Neural cell (in vitro differentiated cells): ENCODE data around the gene TBC1D24. TPM values are rescaled to one million over a fixed set of nuclear protein-coding genes. Genes with fewer than 3 reads are reported as not detected.

Experiments
- H2AFZ ChIP-seq: fragments of 200-600, 300-800 bp; sonication (generic), shearing (Covaris generic); 2 replicates; pipeline ENCODE4 v1.6.0; 2014; ENCODE audit warnings: low read depth, mild to moderate bottlenecking, antibody characterized with exemption, low read length, moderate library complexity
- H3F3A ChIP-seq: fragments of 200-600 bp; shearing (Covaris generic); 2 replicates; pipeline ENCODE4 v1.6.1; 2016; ENCODE audit warnings: mild to moderate bottlenecking, moderate library complexity, mixed read lengths, antibody characterized with exemption, low read length; ENCODE audit not compliant: insufficient read depth, poor library complexity, severe bottlenecking
- H3K27ac ChIP-seq: fragments of 200-600, 300-800 bp; sonication (generic), shearing (Covaris generic); 2 replicates; pipeline ENCODE4 v1.5.1; 2014; ENCODE audit warnings: mild to moderate bottlenecking, low read length, moderate library complexity
- H3K27me3 ChIP-seq: fragments of 300-800, 200-600 bp; sonication (generic), shearing (Covaris generic); 2 replicates; pipeline ENCODE4 v1.6.0; 2014; ENCODE audit warnings: mild to moderate bottlenecking, low read depth, low read length, moderate library complexity; ENCODE audit not compliant: insufficient read depth
- H3K36me3 ChIP-seq: fragments of 300-800, 200-600 bp; sonication (generic), shearing (Covaris generic); 2 replicates; pipeline ENCODE4 v1.5.1; 2014; ENCODE audit warnings: mild to moderate bottlenecking, antibody characterized with exemption, low read length, moderate library complexity; ENCODE audit not compliant: insufficient read depth
- H3K4me2 ChIP-seq: fragments of 300-800, 200-600 bp; sonication (generic), shearing (Covaris generic); 2 replicates; pipeline ENCODE4 v1.6.0; 2014; ENCODE audit warnings: mild to moderate bottlenecking, low read length
- H3K4me3 ChIP-seq: fragments of 300-800, 200-600 bp; sonication (generic), shearing (Covaris generic); 2 replicates; pipeline ENCODE4 v1.5.1; 2014; ENCODE audit warnings: mild to moderate bottlenecking, low read length, moderate library complexity
- H3K79me2 ChIP-seq: fragments of 200-600 bp; shearing (Covaris generic); replicated peaks from 2 replicates; pipeline ENCODE4 v1.6.0; 2014; ENCODE audit warnings: mild to moderate bottlenecking, low read length, moderate library complexity; ENCODE audit not compliant: insufficient read depth
- H3K9ac ChIP-seq: fragments of 300-800, 200-600 bp; sonication (generic), shearing (Covaris generic); 2 replicates; pipeline ENCODE4 v1.6.1; 2016; ENCODE audit warnings: mild to moderate bottlenecking, low read length, mixed read lengths
- H3K9me2 ChIP-seq: fragments of 200-600 bp; shearing (Covaris generic); 2 replicates; pipeline ENCODE4 v1.6.1; 2016; ENCODE audit warnings: mild to moderate bottlenecking, low read length, mixed read lengths; ENCODE audit not compliant: insufficient read depth
- H3K9me3 ChIP-seq: fragments of 200-600, 300-800 bp; sonication (generic), shearing (Covaris generic); 2 replicates; pipeline ENCODE4 v1.6.1; 2016; ENCODE audit warnings: mild to moderate bottlenecking, mixed run types, low read length, moderate library complexity, mixed read lengths
- H4K20me1 ChIP-seq: fragments of 200-600 bp; shearing (Covaris generic); 2 replicates; pipeline ENCODE4 v1.6.1; 2016; ENCODE audit warnings: mild to moderate bottlenecking, mixed run types; ENCODE audit not compliant: insufficient read depth
- CTCF ChIP-seq: fragments of 450-650 bp; IDR thresholded peaks from 2 replicates; pipeline ENCODE4 v1.5.1; 2014; ENCODE audit warnings: antibody characterized with exemption, mild to moderate bottlenecking, moderate library complexity; ENCODE audit not compliant: poor library complexity, severe bottlenecking
- EP300 ChIP-seq: fragments of 450-650 bp; conservative IDR thresholded peaks from 2 replicates; pipeline ENCODE4 v1.6.1; 2014; ENCODE audit warnings: antibody characterized with exemption, mild to moderate bottlenecking, moderate library complexity; ENCODE audit not compliant: poor library complexity, severe bottlenecking
- EZH2 ChIP-seq: fragments of 200-600, 300-800 bp; shearing (Covaris generic), sonication (generic); IDR thresholded peaks from 2 replicates; pipeline ENCODE4 v1.6.1; 2014; ENCODE audit warnings: antibody characterized with exemption, low read length, borderline replicate concordance, mild to moderate bottlenecking; ENCODE audit not compliant: insufficient read depth, poor library complexity, severe bottlenecking
- MXI1 ChIP-seq: fragments of 450-650 bp; conservative IDR thresholded peaks from 2 replicates; pipeline ENCODE4 v1.6.1; 2014; ENCODE audit warnings: antibody characterized with exemption, mild to moderate bottlenecking; ENCODE audit not compliant: poor library complexity, severe bottlenecking
- POLR2AphosphoS5 ChIP-seq: IDR thresholded peaks from 2 replicates; pipeline ENCODE4 v1.6.1; 2012
- RAD21 ChIP-seq: fragments of 450-650 bp; conservative IDR thresholded peaks from 2 replicates; pipeline ENCODE4 v1.6.1; 2014; ENCODE audit warnings: antibody characterized with exemption, mild to moderate bottlenecking, moderate library complexity
- REST ChIP-seq: IDR thresholded peaks from 2 replicates; pipeline ENCODE4 v1.6.1; 2012; ENCODE audit warnings: borderline replicate concordance
- SMC3 ChIP-seq: fragments of 450-650 bp; conservative IDR thresholded peaks from 2 replicates; pipeline ENCODE4 v1.6.1; 2014; ENCODE audit warnings: antibody characterized with exemption, mild to moderate bottlenecking, moderate library complexity; ENCODE audit not compliant: poor library complexity
- TAF1 ChIP-seq: IDR thresholded peaks from 2 replicates; pipeline ENCODE4 v1.6.1; 2012; ENCODE audit warnings: low read depth
- polyA plus RNA-seq: library from polyadenylated mRNA; depleted of rRNA; stranded (reverse); fragments of >200 nt; gene quantifications from 2 replicates; pipeline ENCODE4 v1.2.3, GENCODE V29; 2014

Gene TBC1D24
- polyA plus RNA-seq, 1 donor from 2014 or later = 27.1 TPM

- Histone ChIP-seq H2AFZ (no peak overlapping the region), H3K4me2 (no peak overlapping the region), H3K4me3 (no peak overlapping the region), H4K20me1 (no peaks in the 10 kb centered on the region), H3K27me3 (no peaks in the 10 kb centered on the region), H3K27ac (no peak overlapping the region), H3K9me2 (no peaks in the 10 kb centered on the region), H3K79me2 (peaks cover 4% of the 10 kb centered on the region), H3K9ac (no peak overlapping the region), H3K36me3 (no peaks in the 10 kb centered on the region), H3K9me3 (no peaks in the 10 kb centered on the region), H3F3A (no peaks in the 10 kb centered on the region)
- TF ChIP-seq RAD21 (no peak), TAF1 (no peak), REST (no peak), POLR2AphosphoS5 (no peak), EZH2 (no peak), MXI1 (no peak), EP300 (no peak), SMC3 (no peak), CTCF (no peak)
Observed at GRCh38 chr16:2481676-2482075, 6.7 kb downstream of the TBC1D24 start.

GRCh38 chr16:2482249-2482648 is 7.3 kb downstream of the TBC1D24 start:
- Histone ChIP-seq H3K4me3 (no peak overlapping the region), H3F3A (no peaks in the 10 kb centered on the region), H4K20me1 (no peaks in the 10 kb centered on the region), H3K27me3 (no peaks in the 10 kb centered on the region), H3K9me2 (no peaks in the 10 kb centered on the region), H3K79me2 (no peaks in the 10 kb centered on the region), H3K9ac (no peak overlapping the region), H2AFZ (no peak overlapping the region), H3K27ac (no peak overlapping the region), H3K36me3 (no peaks in the 10 kb centered on the region), H3K4me2 (no peak overlapping the region), H3K9me3 (no peaks in the 10 kb centered on the region)
- TF ChIP-seq EZH2 (no peak), REST (no peak), MXI1 (no peak), POLR2AphosphoS5 (no peak), TAF1 (no peak), CTCF (no peak), EP300 (no peak), RAD21 (no peak), SMC3 (no peak)
